B cell (primary cell): Measurements from ENCODE around the gene HOGA1.

ENCODE experiments used
- EZH2 ChIP-seq: IDR thresholded peaks from 2 replicates; pipeline ENCODE4 v1.6.1; 2012; ENCODE audit warnings: borderline replicate concordance, low read depth, mild to moderate bottlenecking, moderate library complexity, low read length; ENCODE audit not compliant: insufficient read depth, poor library complexity, severe bottlenecking
- TF ChIP-seq, protein P1 (sequence below): fragments of 200-600 bp; IDR thresholded peaks from one replicate; pipeline ENCODE4 v1.8.0; 2022; ENCODE audit warnings: antibody characterized with exemption, mild to moderate bottlenecking

DNA sequence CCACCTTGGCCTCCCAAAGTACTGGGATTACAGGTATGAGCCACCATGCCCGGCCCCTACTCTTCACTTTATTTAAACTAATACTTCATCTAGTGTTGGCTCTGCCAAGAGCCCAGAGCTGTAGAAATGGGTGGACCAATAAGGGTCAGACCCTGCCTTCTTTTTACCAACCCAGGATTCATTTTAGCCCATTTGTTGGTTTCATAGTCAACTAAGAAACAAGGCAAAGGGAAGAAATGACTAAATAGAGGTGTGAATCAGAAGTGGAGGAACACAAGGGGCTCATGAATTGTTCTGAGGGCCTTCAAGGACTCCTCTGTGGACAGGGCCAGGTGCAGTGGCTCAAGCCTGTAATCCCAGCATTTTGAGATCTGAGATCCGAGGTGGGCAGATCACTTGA, 10.5 kb upstream of the HOGA1 start:
- TF ChIP-seq EZH2: no peak
- TF ChIP-seq, protein P1, sequence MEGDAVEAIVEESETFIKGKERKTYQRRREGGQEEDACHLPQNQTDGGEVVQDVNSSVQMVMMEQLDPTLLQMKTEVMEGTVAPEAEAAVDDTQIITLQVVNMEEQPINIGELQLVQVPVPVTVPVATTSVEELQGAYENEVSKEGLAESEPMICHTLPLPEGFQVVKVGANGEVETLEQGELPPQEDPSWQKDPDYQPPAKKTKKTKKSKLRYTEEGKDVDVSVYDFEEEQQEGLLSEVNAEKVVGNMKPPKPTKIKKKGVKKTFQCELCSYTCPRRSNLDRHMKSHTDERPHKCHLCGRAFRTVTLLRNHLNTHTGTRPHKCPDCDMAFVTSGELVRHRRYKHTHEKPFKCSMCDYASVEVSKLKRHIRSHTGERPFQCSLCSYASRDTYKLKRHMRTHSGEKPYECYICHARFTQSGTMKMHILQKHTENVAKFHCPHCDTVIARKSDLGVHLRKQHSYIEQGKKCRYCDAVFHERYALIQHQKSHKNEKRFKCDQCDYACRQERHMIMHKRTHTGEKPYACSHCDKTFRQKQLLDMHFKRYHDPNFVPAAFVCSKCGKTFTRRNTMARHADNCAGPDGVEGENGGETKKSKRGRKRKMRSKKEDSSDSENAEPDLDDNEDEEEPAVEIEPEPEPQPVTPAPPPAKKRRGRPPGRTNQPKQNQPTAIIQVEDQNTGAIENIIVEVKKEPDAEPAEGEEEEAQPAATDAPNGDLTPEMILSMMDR: no peak
